CD4-positive, alpha-beta memory T cell (primary cell): ENCODE results near the gene PHF12. TPM values are rescaled to one million over a fixed set of nuclear protein-coding genes. Genes with fewer than 3 reads are reported as not detected.
A peak's percentile ranks its signal among the peaks of the same experiment; 100 is the strongest.
"Not testable (repeated sequence)": the region's sequence is repeated elsewhere in the genome, so short reads cannot be mapped to it uniquely, and the experiment has no call there.

Experiments used
- CTCF ChIA-PET: fragments of 350-600 bp; sonication (Branson Sonifier 250); formaldehyde crosslinking; loops from one replicate; lab custom pipeline; 2021; ENCODE audit warnings: inconsistent platforms; ENCODE audit not compliant: partially characterized antibody; lab: Charles Lee
- POLR2A ChIA-PET: fragments of 350-600 bp; sonication (Branson Sonifier 250); formaldehyde crosslinking; loops from one replicate; lab custom pipeline; 2021; ENCODE audit not compliant: partially characterized antibody; lab: Charles Lee
- DNase-seq, 5 donors: peaks; one replicate each; pipeline versions ENCODE4 v3.0.0 to v3.0.0-alpha.2; 2020 to 2022; ENCODE audit warnings: mixed read lengths in 1 of 5
- H3K27ac ChIP-seq: one replicate; pipeline ENCODE4 v1.7.0; 2013; ENCODE audit warnings: low read depth, low read length
- H3K27me3 ChIP-seq: 2 replicates; pipeline ENCODE4 v1.7.0; 2013; ENCODE audit warnings: mild to moderate bottlenecking, low read length, moderate library complexity; ENCODE audit not compliant: insufficient read depth
- H3K36me3 ChIP-seq: 2 replicates; pipeline ENCODE4 v1.7.0; 2013; ENCODE audit warnings: mild to moderate bottlenecking, low read length, moderate library complexity; ENCODE audit not compliant: insufficient read depth
- H3K4me1 ChIP-seq: 2 replicates; pipeline ENCODE4 v1.7.0; 2013; ENCODE audit warnings: mild to moderate bottlenecking, low read length, moderate library complexity; ENCODE audit not compliant: insufficient read depth
- H3K4me3 ChIP-seq, 2 donors: one replicate each; pipeline ENCODE4 v1.7.0; 2013; ENCODE audit warnings: low read length in 2 of 2, mild to moderate bottlenecking in 1 of 2
- H3K9me3 ChIP-seq, 2 donors: one replicate each; pipeline ENCODE4 v1.7.0; 2013; ENCODE audit warnings: low read length in 2 of 2, control low read depth in 1 of 2; ENCODE audit not compliant: control insufficient read depth in 1 of 2
- H3K27ac Mint-ChIP-seq, 7 donors: one replicate each; pipeline ENCODE4 v1.8.0; 2020 to 2021; ENCODE audit warnings: mixed read lengths in 7 of 7, mild to moderate bottlenecking in 6 of 7, inconsistent platforms in 3 of 7, moderate library complexity in 3 of 7
- H3K27me3 Mint-ChIP-seq, 2 donors: one replicate each; pipeline ENCODE4 v1.8.0; 2020 to 2021; ENCODE audit warnings: mixed read lengths in 2 of 2
- H3K36me3 Mint-ChIP-seq, 2 donors: one replicate each; pipeline ENCODE4 v1.8.0; 2020 to 2021; ENCODE audit warnings: mixed read lengths in 2 of 2, inconsistent platforms in 1 of 2, mild to moderate bottlenecking in 1 of 2
- H3K4me1 Mint-ChIP-seq, 4 donors: one replicate each; pipeline ENCODE4 v1.8.0; 2020 to 2021; ENCODE audit warnings: mixed read lengths in 4 of 4, mild to moderate bottlenecking in 1 of 4
- H3K4me3 Mint-ChIP-seq, 8 donors: one replicate each; pipeline ENCODE4 v1.8.0; 2020 to 2021; ENCODE audit warnings: mixed read lengths in 8 of 8, mild to moderate bottlenecking in 7 of 8, moderate library complexity in 6 of 8, inconsistent platforms in 3 of 8
- H3K9me3 Mint-ChIP-seq, 8 donors: one replicate each; pipeline ENCODE4 v1.8.0; 2020 to 2021; ENCODE audit warnings: mixed read lengths in 8 of 8, mild to moderate bottlenecking in 5 of 8, inconsistent platforms in 3 of 8, moderate library complexity in 1 of 8
- intact Hi-C: fragments of 100-400 bp; cut with micrococcal nuclease; formaldehyde crosslinking; loops from one replicate; pipeline ENCODE4 v1.15.1; 2023
- polyA plus RNA-seq, 2 donors: library from polyadenylated mRNA; unstranded; fragments of 300-500 nt; fragmentation: Illumina TruSeq; gene quantifications; one replicate each; pipeline ENCODE4 v1.2.3, GENCODE V29; 2021
- total RNA-seq, 2 experiments: library from RNA; stranded (reverse); gene quantifications; one replicate each; pipeline ENCODE4 v1.2.3, GENCODE V29; 2021

PHF12 gene
- total and polyA plus RNA-seq, 4 experiments from 2014 or later = 5.0 to 135 (median 68.7) TPM

DNA sequence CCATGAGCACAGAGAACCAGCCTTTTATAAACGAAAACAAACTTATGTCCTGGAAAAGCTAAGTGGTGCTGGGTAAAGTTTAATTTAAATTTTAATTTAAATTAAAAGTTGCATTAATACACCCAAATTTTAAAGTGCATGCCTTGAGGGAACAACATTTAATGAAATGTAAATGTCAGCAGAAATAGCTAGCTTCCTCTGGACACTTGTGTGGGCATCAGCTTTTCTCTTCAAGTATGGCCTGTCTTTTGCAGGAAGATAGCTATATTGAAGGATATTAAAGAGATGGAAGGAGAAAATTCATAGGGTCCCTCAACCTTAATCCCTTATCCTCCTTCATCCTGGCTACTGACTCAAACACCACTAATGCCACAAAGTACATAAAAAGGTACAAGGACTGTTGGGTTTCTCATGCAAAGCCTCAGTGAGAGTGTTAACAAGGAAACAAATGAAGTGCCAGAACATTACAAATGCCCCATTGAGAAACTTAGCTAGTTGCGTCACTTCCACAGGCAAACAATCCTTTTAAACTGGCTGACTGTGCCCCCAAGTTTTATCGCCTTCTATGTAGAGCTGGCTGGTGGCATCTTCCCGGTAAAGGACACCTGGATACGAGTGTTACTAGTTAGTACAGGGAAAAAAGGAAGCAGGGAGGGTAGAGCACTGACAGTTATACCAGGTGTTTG lies 14.1 kb downstream of the PHF12 start:
- POLR2A ChIA-PET = interaction anchor here (0.6 to 10.8 kb wide), 3 partner anchors 10 to 1669 kb away, joined by 3 to 134 read pairs (median 53); partner anchors contain the start of gene PHF12

DNA sequence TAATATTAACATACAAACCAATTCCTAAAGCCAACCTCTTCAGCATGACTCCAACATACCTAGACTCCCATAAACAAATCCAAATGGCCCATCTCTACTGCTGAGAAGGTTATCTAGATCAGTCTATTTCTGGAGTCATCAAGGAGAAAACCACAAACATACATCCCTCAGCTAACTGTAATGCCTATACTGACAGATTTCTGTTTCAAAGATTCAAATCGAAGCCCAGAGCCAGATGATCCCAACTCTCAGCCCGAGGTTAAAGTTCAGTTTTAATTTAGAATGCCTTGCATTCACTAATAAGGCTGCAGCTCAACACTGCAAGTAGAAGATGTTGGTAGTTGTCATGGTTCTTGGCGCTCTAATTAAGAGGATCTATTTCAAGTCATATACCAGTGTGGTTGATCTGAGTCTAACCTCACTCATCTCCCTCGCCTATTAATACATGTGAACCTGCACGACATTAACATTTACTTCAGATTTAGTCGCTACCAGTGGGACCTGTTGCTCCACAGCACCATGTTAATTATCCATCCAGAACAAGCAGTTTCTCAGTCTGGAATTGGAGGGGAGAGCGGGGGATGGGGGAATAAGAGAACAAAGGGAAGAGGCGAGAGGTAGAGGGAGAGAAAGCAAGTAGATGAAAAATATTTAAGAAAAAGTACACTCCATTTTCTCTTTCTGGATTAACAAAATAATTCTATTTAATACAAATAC lies 15.4 kb downstream of the PHF12 start:
- H3K27ac Mint-ChIP-seq = peak overlapping the region in 6 of 7 donors; percentile 8 to 90 (median 80)
- peaks cover 8 to 50% of the 10 kb centered on the region in 2 donors for H3K36me3 Mint-ChIP-seq
- H3K9me3 Mint-ChIP-seq = peaks cover 0 to 2% (median 0%) of the 10 kb centered on the region in 8 donors
- Histone ChIP-seq H3K4me1 (peaks cover 71% of the 10 kb centered on the region), H3K27me3 (no peaks in the 10 kb centered on the region), H3K36me3 (peaks cover 5% of the 10 kb centered on the region), H3K4me3 (no peak overlapping the region), H3K27ac (no peak overlapping the region), H3K9me3 (no peaks in the 10 kb centered on the region)
- H3K27me3 Mint-ChIP-seq = no peaks in the 10 kb centered on the region
- intact Hi-C loops = no loop called here
- DNase-seq = no peak
- peaks cover 48 to 83% (median 66%) of the 10 kb centered on the region in 4 donors for H3K4me1 Mint-ChIP-seq
- CTCF ChIA-PET = interaction anchor here (1.1 to 4.7 kb wide), 5 partner anchors 9 to 172 kb away, joined by 3 to 14 read pairs (median 4); no protein-coding TSS in a partner anchor
- H3K4me3 Mint-ChIP-seq = peak overlapping the region in 3 of 8 donors; percentile 4 to 31 (median 15)
- POLR2A ChIA-PET = interaction anchor here (6.7 to 10.8 kb wide), 2 partner anchors 9 to 13 kb away, joined by 53 to 134 read pairs; partner anchors contain the start of gene PHF12

More for the DNA sequence above, 14.1 kb downstream of the PHF12 start:
- Mint-ChIP-seq H3K9me3 (no peaks in the 10 kb centered on the region), H3K27ac (peak overlapping the region in 5 of 7 donors; percentile 8 to 81 (median 42)), H3K36me3 (peaks cover 13 to 56% of the 10 kb centered on the region in 2 donors), H3K27me3 (no peaks in the 10 kb centered on the region), H3K4me1 (peaks cover 52 to 95% (median 72%) of the 10 kb centered on the region in 4 donors), H3K4me3 (peak overlapping the region in 2 of 8 donors; percentile 6)
- Histone ChIP-seq H3K9me3 (no peaks in the 10 kb centered on the region), H3K27me3 (no peaks in the 10 kb centered on the region), H3K4me3 (no peak overlapping the region), H3K4me1 (peaks cover 77% of the 10 kb centered on the region), H3K36me3 (peaks cover 5% of the 10 kb centered on the region), H3K27ac (no peak overlapping the region)
- CTCF ChIA-PET = interaction anchor here (0.9 to 4.7 kb wide), 6 partner anchors 11 to 210 kb away, joined by 3 to 14 read pairs (median 4); no protein-coding TSS in a partner anchor
- no peak for DNase-seq
- intact Hi-C loops = no loop called here

DNA sequence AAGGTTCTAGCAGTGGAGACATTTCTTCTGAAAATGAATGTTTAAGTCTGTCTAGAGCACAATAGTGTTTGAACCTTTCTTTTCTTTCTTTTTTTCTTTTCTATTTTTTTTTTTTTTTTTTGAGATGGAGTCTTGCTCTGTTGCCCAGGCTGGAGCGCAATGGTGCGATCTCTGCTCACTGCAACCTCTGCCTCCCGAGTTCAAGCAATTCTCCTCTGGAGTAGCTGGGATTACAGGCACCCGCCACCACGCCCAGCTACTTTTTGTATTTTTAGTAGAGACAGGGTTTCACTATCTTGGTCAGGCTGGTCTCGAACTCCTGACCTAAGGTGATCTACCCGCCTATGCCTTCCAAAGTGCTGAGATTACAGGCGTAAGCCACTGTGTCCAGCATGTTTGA lies 16.8 kb downstream of the PHF12 start:
- H3K27ac ChIP-seq, intact Hi-C loops, H3K4me3 ChIP-seq, H3K4me3 Mint-ChIP-seq, H3K27me3 Mint-ChIP-seq, H3K9me3 ChIP-seq, DNase-seq, H3K9me3 Mint-ChIP-seq, H3K36me3 ChIP-seq, H3K27me3 ChIP-seq: not testable (repeated sequence)
- peaks cover 64% of the 10 kb centered on the region for H3K4me1 ChIP-seq
- peak overlapping the region in 5 of 7 donors; percentile 7 to 90 (median 73) for H3K27ac Mint-ChIP-seq
- CTCF ChIA-PET = interaction anchor here (0.9 to 4.7 kb wide), 5 partner anchors 8 to 170 kb away, joined by 3 to 14 read pairs (median 4); no protein-coding TSS in a partner anchor
- peaks cover 46 to 80% (median 63%) of the 10 kb centered on the region in 4 donors for H3K4me1 Mint-ChIP-seq
- POLR2A ChIA-PET = interaction anchor here (0.6 to 10.8 kb wide), 4 partner anchors 8 to 183 kb away, joined by 3 to 134 read pairs (median 28); partner anchors contain the start of gene PHF12
- peaks cover 8 to 47% of the 10 kb centered on the region in 2 donors for H3K36me3 Mint-ChIP-seq

DNA sequence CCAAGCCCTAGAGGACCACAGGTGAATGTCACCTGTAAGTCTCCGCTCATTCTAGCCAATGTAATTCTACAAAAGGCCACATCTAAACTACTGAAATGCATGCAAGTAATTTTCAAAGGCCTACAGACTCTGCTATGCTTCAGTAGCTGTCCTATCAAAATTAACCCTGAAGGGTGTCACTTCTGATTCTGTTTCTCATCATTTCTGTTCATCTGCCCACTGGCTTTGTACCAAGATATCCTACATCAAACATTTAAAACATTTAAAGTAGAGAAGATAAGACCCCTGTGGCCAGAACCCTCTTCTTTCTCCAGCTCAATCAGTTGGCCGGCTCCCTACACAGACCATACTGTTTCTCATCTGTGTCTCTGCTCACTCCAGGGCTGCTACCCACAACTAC lies 21.5 kb downstream of the PHF12 start:
- CTCF ChIA-PET = interaction anchor here (0.6 to 2.3 kb wide), 7 partner anchors 13 to 38 kb away, joined by 3 to 8 read pairs (median 4); no protein-coding TSS in a partner anchor
- Mint-ChIP-seq H3K4me3 (peak overlapping the region in 3 of 8 donors; percentile 14 to 65 (median 31)), H3K9me3 (peaks cover 0 to 2% (median 0%) of the 10 kb centered on the region in 8 donors), H3K4me1 (peaks cover 49 to 78% (median 61%) of the 10 kb centered on the region in 4 donors), H3K36me3 (peaks cover 26 to 45% of the 10 kb centered on the region in 2 donors), H3K27ac (peak overlapping the region; percentile 76 to 94 (median 89)), H3K27me3 (no peaks in the 10 kb centered on the region)
- Histone ChIP-seq H3K36me3 (peaks cover 5% of the 10 kb centered on the region), H3K27me3 (no peaks in the 10 kb centered on the region), H3K9me3 (no peaks in the 10 kb centered on the region), H3K4me1 (peaks cover 58% of the 10 kb centered on the region), H3K27ac (peak overlapping the region; percentile 20), H3K4me3 (no peak overlapping the region)
- DNase-seq = no peak
- intact Hi-C loops = no loop called here
- POLR2A ChIA-PET = interaction anchor here (1.0 to 8.7 kb wide), 5 partner anchors 14 to 210 kb away, joined by 3 to 257 read pairs (median 3); partner anchors contain the start of genes PHF12 and RPL23A

DNA sequence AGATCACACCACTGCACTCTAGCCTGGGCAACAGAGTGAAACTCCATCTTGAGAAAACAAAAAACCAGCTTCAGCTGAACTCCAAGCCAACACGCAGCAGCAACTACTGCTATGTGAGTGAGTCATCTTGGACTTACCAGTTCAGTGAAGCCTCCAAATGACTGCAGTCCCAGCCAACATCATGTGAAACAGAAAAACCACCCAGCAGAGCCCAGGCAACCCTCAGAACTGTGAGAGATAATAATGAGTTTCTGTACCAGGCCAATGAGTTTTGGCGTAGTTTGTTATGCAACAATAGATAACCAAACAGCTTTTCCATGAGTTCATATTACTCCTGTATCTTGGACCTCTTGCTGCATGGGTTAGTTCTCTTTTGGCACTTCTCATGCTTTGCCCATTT lies 23.3 kb downstream of the PHF12 start:
- Histone ChIP-seq H3K27ac (peak overlapping the region; percentile 77), H3K4me3 (no peak overlapping the region), H3K9me3 (no peaks in the 10 kb centered on the region), H3K36me3 (peaks cover 11% of the 10 kb centered on the region), H3K27me3 (no peaks in the 10 kb centered on the region), H3K4me1 (peaks cover 63% of the 10 kb centered on the region)
- Mint-ChIP-seq H3K4me3 (peak overlapping the region in 3 of 8 donors; percentile 0 to 15 (median 7)), H3K9me3 (peaks cover 0 to 5% (median 0%) of the 10 kb centered on the region in 8 donors), H3K27me3 (no peaks in the 10 kb centered on the region), H3K36me3 (peaks cover 33 to 46% of the 10 kb centered on the region in 2 donors), H3K27ac (peak overlapping the region; percentile 90 to 98 (median 96)), H3K4me1 (peaks cover 48 to 80% (median 59%) of the 10 kb centered on the region in 4 donors)
- intact Hi-C loops = no loop called here
- peak in 1 of 5 donors; percentile 61 for DNase-seq
- CTCF ChIA-PET = interaction anchor here (0.8 to 5.5 kb wide), 7 partner anchors 12 to 200 kb away, joined by 3 to 36 read pairs (median 23); no protein-coding TSS in a partner anchor
- POLR2A ChIA-PET = interaction anchor here (1.0 to 8.7 kb wide), 6 partner anchors 10 to 200 kb away, joined by 3 to 257 read pairs (median 14); partner anchors contain the start of genes NEK8, PHF12 and TLCD1

DNA sequence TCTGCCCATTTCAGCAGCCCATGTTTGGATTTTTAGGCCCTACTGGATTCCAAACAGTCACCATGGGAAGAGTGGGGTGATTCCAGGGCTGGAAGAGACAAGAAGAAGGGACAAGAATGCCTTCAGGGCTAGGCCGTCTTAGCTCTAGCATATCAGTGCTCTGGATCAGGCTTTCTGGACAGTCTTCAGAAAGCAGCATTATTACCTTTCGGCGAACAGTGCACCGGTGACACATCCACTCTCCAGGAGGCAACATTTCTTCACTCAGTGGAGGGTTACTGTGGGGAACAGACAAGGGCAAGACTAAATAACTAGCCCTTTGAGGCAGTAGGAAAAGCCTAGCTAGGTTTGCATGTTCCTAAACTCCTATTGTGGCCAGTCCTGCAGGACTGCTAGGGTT lies 24.5 kb downstream of the PHF12 start:
- Mint-ChIP-seq H3K4me3 (peak overlapping the region in 6 of 8 donors; percentile 15 to 80 (median 39)), H3K4me1 (peaks cover 47 to 79% (median 60%) of the 10 kb centered on the region in 4 donors), H3K27ac (peak overlapping the region; percentile 90 to 98 (median 96)), H3K36me3 (peaks cover 37 to 50% of the 10 kb centered on the region in 2 donors), H3K27me3 (no peaks in the 10 kb centered on the region), H3K9me3 (peaks cover 0 to 3% (median 0%) of the 10 kb centered on the region in 8 donors)
- H3K4me3 ChIP-seq = no peak overlapping the region
- CTCF ChIA-PET = interaction anchor here (0.9 to 5.5 kb wide), 11 partner anchors 8 to 167 kb away, joined by 3 to 36 read pairs (median 8); partner anchors contain the start of gene FLOT2
- H3K27me3 ChIP-seq = no peaks in the 10 kb centered on the region
- H3K4me1 ChIP-seq = peaks cover 58% of the 10 kb centered on the region
- H3K9me3 ChIP-seq = no peaks in the 10 kb centered on the region
- peak overlapping the region; percentile 77 for H3K27ac ChIP-seq
- H3K36me3 ChIP-seq = peaks cover 21% of the 10 kb centered on the region
- intact Hi-C loops = loop anchor here (1.0 kb wide), 3 partner anchors 23 to 29 kb away; partner anchors contain the start of genes DHRS13 and FLOT2
- POLR2A ChIA-PET = interaction anchor here (0.9 to 8.7 kb wide), 13 partner anchors 11 to 264 kb away, joined by 3 to 257 read pairs (median 7); partner anchors contain the start of genes DHRS13, FAM222B, FLOT2 and NEK8
- no peak for DNase-seq
